Skeletal muscle tissue (tissue), 4 donors: ENCODE data around the gene CCNQ. TPM values are rescaled to one million over a fixed set of nuclear protein-coding genes. Genes with fewer than 3 reads are reported as not detected.

Source experiments
- H3K27ac ChIP-seq: one replicate; pipeline ENCODE4 v1.7.0; 2013; ENCODE audit warnings: mild to moderate bottlenecking, low read depth, low read length, inconsistent platforms
- H3K27me3 ChIP-seq, 3 donors: one replicate each; pipeline ENCODE4 v1.7.0; 2013; ENCODE audit warnings: low read length in 3 of 3; ENCODE audit not compliant: control insufficient read depth in 3 of 3, insufficient read depth in 3 of 3
- H3K36me3 ChIP-seq, 3 donors: one replicate each; pipeline ENCODE4 v1.7.0; 2013; ENCODE audit warnings: low read length in 3 of 3; ENCODE audit not compliant: control insufficient read depth in 3 of 3, insufficient read depth in 3 of 3
- H3K4me1 ChIP-seq, 3 donors: one replicate each; pipeline ENCODE4 v1.7.0; 2013; ENCODE audit warnings: low read length in 3 of 3, mild to moderate bottlenecking in 3 of 3; ENCODE audit not compliant: control insufficient read depth in 3 of 3, insufficient read depth in 3 of 3
- H3K4me3 ChIP-seq, 3 donors: one replicate each; pipeline ENCODE4 v1.7.0; 2013; ENCODE audit warnings: low read length in 3 of 3
- H3K9ac ChIP-seq, 3 donors: one replicate each; pipeline ENCODE4 v1.7.0; 2013; ENCODE audit warnings: low read length in 3 of 3, mild to moderate bottlenecking in 3 of 3, moderate library complexity in 2 of 3, low read depth in 1 of 3
- H3K9me3 ChIP-seq, 3 donors: one replicate each; pipeline ENCODE4 v1.7.0; 2013; ENCODE audit warnings: low read length in 3 of 3; ENCODE audit not compliant: control insufficient read depth in 3 of 3
- total RNA-seq: library from RNA; depleted of rRNA; stranded (reverse); fragments of >200 nt; gene quantifications from one replicate; pipeline ENCODE4 v1.2.3, GENCODE V29; 2014
- donor health status: Osteomylitis.

Gene CCNQ
- total RNA-seq, 1 donor from 2014 or later, result 13.0 TPM

DNA sequence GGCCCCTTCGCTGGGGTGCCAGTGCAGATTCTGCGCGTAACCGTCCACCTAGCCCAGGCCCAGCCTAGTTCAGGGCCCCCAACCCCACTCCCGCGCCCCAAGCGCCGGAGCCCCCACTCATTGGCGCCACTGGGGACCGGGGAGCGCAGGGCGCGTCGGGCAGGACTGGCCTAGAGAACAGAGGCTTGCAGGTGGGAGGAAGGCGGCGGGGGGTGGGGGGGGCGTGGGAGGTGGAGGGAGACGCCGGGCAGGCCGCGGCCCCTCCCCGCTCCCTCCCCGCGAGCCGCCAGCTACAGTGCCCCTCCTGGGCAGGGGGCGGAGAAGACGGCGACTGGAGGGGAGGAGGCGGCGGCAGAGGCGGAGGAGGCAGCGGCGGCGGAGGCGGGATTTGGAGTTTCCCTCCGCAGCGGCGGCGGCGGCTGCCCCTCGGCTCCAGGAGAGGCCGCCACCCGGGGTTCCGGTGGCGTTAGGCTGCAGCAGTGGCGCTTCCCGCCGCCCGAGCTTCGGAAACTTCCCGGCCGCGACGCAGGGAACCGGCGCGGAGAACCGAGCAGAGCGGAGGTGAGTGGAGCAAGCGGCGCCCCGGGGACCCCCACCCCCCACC, 43.2 kb upstream of the CCNQ start:
- no peak overlapping the region for H3K27ac ChIP-seq
- peaks cover 37 to 53% (median 42%) of the 10 kb centered on the region in 3 donors for H3K27me3 ChIP-seq
- H3K4me1 ChIP-seq, result peaks cover 0 to 11% (median 5%) of the 10 kb centered on the region in 3 donors
- no peaks in the 10 kb centered on the region for H3K9me3 ChIP-seq
- no peaks in the 10 kb centered on the region for H3K36me3 ChIP-seq
- H3K9ac ChIP-seq, result no peak overlapping the region
- H3K4me3 ChIP-seq, result no peak overlapping the region

DNA sequence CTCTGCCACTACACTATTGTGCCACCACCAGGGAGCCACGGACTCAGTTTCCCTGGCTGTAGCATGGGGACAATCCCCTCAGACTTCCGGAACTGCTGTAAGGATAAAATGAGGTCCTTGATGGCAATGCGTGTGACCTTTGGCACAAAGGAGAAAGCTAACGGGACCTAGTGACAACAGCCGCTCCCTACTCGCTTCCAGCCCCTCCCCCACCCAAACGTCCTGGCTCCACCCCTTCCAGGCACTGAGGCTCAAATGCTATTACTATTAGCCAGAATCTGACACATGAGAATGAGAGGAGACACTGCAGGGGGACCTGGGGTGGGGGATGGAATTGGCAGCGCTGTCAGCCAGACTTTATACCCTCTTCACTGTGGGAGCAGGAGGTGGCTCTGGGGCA, 42.7 kb upstream of the CCNQ start:
- no peak overlapping the region for H3K4me3 ChIP-seq
- H3K9ac ChIP-seq, result no peak overlapping the region
- H3K36me3 ChIP-seq, result no peaks in the 10 kb centered on the region
- H3K27me3 ChIP-seq, result peaks cover 37 to 51% (median 40%) of the 10 kb centered on the region in 3 donors
- H3K4me1 ChIP-seq, result peaks cover 0 to 11% (median 5%) of the 10 kb centered on the region in 3 donors
- no peak overlapping the region for H3K27ac ChIP-seq
- H3K9me3 ChIP-seq, result no peaks in the 10 kb centered on the region

DNA sequence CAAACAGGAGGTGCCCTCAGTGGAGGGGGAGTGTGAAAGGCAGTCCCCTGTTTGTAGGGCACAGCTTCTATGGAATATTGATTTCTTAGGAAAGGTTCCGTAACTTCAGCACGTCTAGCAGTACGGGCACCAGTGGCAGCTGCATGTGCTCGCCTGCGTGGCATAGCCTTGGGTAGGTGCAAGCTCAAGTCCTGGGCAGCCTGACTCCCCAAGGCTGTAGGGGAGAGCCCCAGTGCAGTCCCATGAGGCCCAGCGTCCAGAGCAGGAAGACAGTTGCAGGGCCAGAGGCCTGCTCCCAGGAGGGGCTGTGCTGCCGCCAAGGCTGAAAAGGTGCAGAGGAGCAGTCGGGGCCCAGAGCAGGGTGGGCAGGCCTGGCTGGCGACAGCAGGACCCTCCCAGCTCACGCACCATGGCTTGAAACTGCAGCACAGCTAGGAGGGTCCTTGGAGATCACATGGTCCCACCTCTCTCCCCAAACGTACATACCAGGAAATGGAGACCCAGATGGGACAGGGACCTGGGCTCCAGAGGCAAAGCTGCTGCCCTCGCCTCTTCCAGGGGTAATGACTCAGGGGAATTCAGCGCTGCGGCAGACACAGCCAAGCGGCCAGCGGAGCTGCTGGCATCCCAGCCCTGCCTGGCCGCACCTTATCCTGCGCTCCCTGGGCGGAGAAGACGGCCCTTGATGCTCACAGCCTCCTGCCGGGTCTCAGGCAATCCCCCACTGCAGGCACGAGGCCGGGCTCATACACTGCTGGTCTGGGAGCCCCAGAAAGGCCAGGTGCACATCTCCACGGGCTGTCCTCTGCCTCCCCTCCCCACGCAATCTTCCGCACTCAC, 42.0 kb upstream of the CCNQ start:
- peaks cover 31 to 44% (median 33%) of the 10 kb centered on the region in 3 donors for H3K27me3 ChIP-seq
- no peak overlapping the region for H3K27ac ChIP-seq
- no peak overlapping the region for H3K4me3 ChIP-seq
- no peaks in the 10 kb centered on the region for H3K9me3 ChIP-seq
- peaks cover 0 to 11% (median 5%) of the 10 kb centered on the region in 3 donors for H3K4me1 ChIP-seq
- H3K36me3 ChIP-seq, result no peaks in the 10 kb centered on the region
- H3K9ac ChIP-seq, result no peak overlapping the region

DNA sequence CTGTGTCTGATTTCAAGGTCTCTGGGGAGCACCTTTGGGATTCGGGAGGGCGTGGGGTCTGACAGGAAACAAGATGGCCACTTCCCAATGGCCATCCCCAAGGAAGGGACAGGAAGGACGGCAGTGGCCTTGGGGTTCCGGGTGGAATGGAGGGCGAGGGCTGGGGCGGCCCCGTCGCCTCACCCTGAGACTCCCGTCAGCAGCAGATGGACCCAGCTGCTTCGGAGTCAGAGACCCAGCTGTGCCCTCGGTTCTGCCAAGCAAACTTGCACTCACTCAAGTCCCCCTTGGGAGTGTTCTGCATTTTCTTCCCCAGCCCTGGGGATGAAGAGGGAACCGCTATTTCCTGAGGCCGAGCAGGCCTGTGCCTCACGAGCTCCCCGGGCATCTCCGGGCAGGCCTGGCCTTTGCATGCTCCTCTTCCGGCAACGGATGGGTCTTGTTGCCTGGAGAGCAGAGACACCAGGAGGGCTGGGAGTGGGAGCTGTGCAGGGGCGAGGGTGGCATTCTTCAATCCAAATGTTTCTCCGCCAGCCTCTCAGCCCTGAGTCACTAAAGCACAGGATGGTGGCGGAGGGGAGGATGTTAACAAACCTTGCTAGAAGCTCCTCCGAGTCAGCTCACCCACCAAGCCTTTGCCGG, 41.2 kb upstream of the CCNQ start:
- Histone ChIP-seq H3K27ac (no peak overlapping the region), H3K9me3 (no peaks in the 10 kb centered on the region), H3K36me3 (no peaks in the 10 kb centered on the region), H3K27me3 (peaks cover 28 to 38% (median 29%) of the 10 kb centered on the region in 3 donors), H3K4me1 (peaks cover 0 to 11% (median 5%) of the 10 kb centered on the region in 3 donors), H3K4me3 (no peak overlapping the region), H3K9ac (no peak overlapping the region)

DNA sequence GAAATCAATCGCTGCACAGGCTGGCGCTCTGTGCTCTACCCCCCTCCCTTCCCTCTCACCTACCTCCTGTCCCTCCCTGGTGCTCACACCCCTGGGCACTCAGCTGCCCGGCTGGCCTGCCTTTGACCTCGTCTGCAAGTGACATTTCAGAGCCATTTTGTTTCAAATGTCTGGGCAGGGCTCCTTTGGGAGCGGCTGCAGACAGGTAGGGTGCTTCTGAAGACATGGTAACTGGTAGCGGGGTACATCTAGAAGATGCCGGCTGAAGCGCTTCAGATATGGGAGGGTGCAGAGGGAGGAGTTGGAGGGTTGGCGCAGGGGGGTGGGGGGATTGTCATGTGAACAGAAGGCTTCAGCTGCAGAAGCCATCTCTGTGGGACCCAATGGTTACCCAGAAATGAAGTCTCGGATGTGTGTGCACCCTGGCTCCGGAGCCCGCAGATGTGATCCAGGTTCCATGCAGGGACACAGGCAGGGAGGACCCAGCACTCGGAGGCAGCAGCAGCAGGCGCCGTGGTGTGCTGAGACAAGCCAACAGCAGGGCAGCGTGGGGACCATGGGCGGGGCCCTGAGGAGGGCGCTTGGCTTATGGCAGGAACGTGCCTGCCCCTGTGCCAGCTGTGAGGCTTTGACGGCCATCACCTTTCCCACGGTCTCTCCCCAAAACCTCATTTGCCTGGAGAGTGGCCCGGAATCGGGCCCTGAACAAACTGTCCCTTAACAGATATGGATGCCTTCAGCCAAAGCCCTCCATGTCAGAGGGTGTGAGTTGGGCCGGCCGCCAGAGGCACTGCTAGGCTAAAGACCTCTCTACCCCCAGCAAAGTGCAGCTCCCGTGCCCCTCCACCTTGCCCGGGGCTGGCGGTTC, 40.5 kb upstream of the CCNQ start:
- no peak overlapping the region for H3K9ac ChIP-seq
- peaks cover 0 to 11% (median 5%) of the 10 kb centered on the region in 3 donors for H3K4me1 ChIP-seq
- H3K27me3 ChIP-seq, result peaks cover 22 to 31% (median 25%) of the 10 kb centered on the region in 3 donors
- no peak overlapping the region for H3K27ac ChIP-seq
- H3K36me3 ChIP-seq, result no peaks in the 10 kb centered on the region
- H3K9me3 ChIP-seq, result no peaks in the 10 kb centered on the region
- H3K4me3 ChIP-seq, result no peak overlapping the region

DNA sequence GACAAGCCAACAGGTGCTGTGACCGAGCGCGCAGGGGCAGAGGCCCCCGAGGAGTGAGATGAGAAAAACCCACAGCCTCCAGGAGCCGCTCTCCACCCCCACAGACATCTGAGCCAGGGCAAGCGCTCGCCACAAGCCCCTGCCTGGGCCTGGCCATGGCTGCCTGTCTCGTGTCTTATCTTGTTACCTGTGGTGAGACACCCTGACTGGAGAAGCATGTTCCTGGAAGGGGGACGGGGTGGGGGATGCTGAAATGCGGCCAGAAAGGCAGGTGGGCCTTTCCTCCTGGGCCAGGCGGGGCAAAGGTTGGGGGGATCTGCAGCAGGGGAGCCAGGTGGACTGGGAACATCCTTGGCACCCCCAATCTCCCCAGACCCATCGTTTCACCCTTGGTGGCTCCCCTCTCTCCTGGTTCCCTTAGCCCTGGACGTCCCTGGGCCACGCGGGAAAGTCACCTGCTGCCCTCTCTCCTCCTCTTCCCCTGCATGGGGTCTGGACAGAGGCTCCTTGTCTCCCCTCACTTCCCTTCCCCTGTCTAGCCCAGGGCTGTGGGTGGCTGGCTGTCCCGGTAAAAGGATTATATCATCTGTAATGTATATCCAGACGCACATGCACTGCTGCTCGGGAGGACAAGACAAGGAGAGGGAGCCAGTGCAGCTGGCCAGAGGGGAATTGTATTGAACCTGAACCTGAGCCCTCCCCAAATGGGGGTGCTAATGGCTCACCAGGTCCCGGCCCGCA, 39.7 kb upstream of the CCNQ start:
- no peak overlapping the region for H3K4me3 ChIP-seq
- peaks cover 18 to 29% (median 21%) of the 10 kb centered on the region in 3 donors for H3K27me3 ChIP-seq
- H3K36me3 ChIP-seq, result no peaks in the 10 kb centered on the region
- no peak overlapping the region for H3K9ac ChIP-seq
- no peak overlapping the region for H3K27ac ChIP-seq
- no peaks in the 10 kb centered on the region for H3K9me3 ChIP-seq
- H3K4me1 ChIP-seq, result peaks cover 0 to 8% (median 2%) of the 10 kb centered on the region in 3 donors

DNA sequence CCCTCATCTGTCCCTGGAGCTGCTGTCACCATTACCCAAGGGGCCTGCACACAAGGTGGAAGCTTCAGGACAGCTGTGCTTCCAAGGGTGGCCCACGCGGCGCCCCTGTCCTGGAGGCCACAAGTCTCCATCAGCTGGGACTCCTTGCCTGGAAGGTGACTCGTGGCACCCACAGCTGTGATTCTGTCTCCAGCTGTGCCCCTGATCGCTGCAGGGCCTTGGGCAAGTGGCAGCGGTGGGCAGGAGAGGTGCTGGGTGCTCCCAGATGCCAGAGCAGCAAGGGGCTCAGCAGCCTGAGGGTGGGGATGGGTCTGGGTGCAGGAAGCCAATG, 39.1 kb upstream of the CCNQ start:
- H3K4me3 ChIP-seq, result no peak overlapping the region
- peaks cover 12 to 24% (median 17%) of the 10 kb centered on the region in 3 donors for H3K27me3 ChIP-seq
- no peaks in the 10 kb centered on the region for H3K9me3 ChIP-seq
- no peak overlapping the region for H3K27ac ChIP-seq
- H3K36me3 ChIP-seq, result no peaks in the 10 kb centered on the region
- no peak overlapping the region for H3K9ac ChIP-seq
- peaks cover 0 to 4% (median 0%) of the 10 kb centered on the region in 3 donors for H3K4me1 ChIP-seq

DNA sequence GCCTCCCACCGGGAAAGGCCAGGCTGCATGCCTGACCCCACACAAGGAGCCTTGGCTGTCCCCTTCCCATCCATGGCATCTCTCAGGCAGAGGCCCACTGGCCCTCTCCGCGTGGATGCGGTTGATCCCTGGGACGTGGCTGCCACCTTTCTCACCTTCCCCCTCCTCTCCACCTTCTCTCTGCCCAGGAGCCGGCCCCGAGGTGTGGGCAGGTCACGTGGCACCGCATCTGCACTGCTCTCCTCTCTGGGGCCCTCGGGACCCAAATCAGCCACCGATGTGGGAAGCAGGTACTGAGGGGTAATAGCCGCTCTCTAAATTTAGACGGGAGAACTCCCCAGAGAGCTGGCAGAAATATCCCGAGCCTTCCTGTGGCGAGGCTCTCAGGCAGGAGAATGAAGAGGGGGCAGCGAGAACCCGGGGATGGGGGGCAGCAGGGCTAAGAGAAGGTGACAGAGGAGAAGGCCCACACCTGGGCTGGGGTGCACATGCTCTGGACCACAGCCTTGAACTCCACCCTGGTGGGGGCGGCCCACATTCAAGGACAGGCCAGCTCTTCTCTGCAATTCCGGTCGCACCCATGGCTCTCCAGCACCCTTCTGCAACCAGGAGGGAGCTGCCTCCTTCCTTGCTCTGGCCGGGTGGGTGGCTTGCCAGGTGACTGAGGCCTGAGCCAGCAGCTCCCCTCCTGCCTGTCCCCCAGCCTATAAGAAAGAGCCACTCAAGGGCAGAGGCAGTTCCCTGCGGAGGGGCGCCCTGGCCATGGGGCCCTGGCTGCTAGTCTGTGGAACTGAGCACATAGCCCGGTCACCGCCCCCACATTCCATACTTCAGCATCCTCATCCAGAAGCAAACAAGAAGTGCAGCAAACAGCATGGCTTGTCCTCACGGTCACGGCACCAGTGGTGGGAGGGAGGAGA, 38.4 kb upstream of the CCNQ start:
- peaks cover 7 to 20% (median 13%) of the 10 kb centered on the region in 3 donors for H3K27me3 ChIP-seq

More for the DNA sequence above, 38.4 kb upstream of the CCNQ start:
- Histone ChIP-seq H3K4me1 (no peaks in the 10 kb centered on the region), H3K9me3 (no peaks in the 10 kb centered on the region), H3K36me3 (no peaks in the 10 kb centered on the region), H3K4me3 (no peak overlapping the region), H3K9ac (no peak overlapping the region), H3K27ac (no peak overlapping the region)
